Measurements from ENCODE around the gene HGF. TPM values are rescaled to one million over a fixed set of nuclear protein-coding genes. Genes with fewer than 3 reads are reported as not detected.
"Not testable (repeated sequence)": the region's sequence is repeated elsewhere in the genome, so short reads cannot be mapped to it uniquely, and the experiment has no call there.

The HGF gene
- total RNA-seq, 1 donor from 2014 or later: 5.7 TPM

DNA sequence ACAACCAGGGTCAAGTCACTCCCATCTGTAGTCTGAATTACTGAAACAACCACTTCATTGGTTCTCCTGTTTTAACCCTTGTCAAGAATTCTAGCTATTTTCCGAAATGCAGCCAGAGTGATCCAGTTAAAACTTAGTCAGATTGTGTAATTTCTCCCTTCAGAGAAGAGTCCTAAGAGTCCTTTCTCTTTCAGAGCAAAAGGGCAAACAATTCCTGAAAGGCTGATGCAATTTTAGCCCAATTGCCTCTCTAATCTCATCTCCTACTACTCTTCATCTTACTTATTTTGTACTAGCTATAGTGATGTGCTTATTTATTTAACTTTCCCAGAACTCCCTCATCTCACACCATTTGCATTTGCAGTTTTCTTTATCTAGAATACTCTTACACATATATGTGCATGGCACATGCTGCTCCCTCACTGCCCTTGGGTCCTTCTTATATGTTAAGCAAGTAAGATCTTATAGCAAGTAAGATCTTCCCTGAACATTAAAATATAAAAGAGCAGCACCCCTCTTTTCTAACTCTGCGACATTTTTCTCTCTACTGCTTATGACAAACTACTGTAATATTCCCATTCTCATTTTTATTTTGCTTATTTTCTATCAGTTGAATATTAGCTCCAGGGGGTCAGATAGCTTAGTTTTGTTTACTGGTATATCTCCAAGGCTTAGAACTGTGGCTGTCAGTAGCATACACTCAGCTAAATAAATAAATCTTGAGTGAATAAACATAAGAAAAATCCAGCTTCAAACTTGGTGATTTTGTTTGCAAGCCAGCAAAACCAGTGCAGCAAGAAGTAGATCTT, 44.6 kb downstream of the HGF start:
- no peak for DNase-seq (ENCODE audit: low spot score in 2 of 2)
- no peak for FAIRE-seq

DNA sequence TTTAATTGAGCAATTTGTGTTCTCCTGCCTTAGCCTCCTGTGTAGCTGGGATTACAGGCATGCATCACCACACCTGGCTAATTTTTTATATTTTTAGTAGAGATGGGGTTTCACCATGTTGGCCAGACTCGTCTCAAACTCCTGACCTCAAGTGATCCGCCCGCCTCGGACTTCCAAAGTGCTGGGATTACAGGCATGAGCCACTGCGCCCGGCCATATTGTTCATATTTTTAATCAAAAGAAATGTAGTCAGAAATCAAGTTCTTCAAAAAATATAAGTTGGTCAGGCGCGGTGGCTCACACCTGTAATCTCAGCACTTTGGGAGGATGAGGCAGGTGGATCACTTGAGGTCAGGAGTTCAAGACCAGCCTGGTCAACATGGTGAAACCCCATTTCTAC, 47.6 kb downstream of the HGF start:
- DNase-seq (ENCODE audit: low spot score in 2 of 2); FAIRE-seq: not testable (repeated sequence)

DNA sequence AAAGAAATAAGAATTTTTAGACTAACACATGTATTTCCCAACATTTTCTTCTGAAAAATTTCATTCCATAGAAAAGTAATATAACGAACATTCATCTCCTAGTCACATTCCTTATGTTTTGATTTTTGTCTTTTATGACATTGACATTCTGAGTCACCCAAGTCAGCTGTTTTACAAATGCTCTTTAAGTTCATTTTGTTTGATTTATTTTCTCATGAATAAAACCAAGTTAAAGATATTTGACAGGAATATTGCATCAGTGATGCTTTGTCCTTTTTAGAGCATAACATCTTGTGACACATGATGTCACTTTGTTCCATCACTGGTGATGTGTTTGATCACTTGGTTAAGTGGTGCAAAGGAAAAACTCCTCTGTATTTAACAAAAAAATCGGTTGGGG, 48.4 kb downstream of the HGF start:
- FAIRE-seq (peak; percentile 19), DNase-seq (ENCODE audit: low spot score in 2 of 2) (no peak)

DNA sequence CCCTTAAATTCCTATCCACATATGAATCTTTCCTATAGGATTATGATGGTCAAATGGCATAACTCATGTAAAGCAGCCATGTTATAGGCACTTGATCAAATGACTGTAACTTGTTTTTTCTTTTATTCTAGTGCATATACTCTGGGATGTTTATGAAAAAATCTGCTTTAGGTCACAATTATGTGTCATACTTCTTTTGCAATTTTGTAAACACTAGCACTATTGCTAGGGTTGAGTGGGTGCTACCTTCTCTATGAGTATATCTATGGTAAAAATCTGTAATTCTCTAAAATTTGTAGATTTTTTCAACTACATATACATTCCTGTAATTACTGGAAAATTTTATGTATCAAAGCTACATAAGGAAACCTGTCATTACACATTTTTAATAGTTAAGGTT, 50.0 kb downstream of the HGF start:
- DNase-seq (ENCODE audit: low spot score in 2 of 2): no peak
- FAIRE-seq: peak; percentile 70

DNA sequence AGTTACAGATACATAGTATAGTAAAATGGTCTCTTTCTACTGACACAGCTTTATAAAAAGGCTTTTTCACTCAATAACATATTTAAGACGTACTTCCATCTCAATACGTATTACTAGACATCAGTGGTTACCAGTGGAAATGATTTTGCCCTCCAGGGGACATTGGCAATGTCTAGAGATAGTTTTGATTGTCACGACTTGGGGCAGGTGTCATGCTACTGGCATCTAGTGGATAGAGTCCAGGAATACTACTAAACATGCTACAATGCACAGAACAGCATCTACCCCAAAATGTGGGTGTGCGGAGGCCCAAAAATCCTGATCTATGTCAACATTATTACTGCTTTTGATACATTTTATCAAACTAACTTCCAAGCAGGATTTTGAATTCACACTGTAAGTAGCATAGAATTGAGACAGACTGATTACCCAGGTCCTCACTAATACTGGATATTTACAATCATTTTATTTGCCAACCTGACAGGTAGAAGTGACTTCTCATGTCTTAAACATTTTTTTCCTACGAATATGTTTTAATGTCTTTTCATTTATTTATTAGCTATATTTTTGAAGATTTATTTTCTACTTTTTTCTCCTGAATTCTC, 53.8 kb downstream of the HGF start:
- FAIRE-seq: no peak
- no peak for DNase-seq (ENCODE audit: low spot score in 2 of 2)

DNA sequence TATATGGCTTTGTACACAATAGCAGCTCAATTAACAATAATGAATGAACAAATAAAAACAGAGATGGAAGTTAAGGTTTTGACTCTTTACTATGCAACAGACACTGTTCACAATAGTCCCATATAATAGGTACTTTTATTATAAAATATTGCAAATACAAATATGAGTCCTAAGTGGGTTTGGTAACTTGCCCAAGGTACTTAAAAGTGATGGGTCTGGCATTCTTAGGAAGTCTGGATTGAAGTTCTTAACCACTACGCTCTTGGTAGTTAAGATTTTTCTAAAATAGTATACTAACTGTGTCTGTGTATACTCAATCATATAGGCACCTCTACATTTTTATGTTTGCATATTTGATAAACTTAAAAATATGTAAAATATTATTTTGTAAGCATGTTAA, 55.5 kb downstream of the HGF start:
- no peak for FAIRE-seq
- no peak for DNase-seq (ENCODE audit: low spot score in 2 of 2)

DNA sequence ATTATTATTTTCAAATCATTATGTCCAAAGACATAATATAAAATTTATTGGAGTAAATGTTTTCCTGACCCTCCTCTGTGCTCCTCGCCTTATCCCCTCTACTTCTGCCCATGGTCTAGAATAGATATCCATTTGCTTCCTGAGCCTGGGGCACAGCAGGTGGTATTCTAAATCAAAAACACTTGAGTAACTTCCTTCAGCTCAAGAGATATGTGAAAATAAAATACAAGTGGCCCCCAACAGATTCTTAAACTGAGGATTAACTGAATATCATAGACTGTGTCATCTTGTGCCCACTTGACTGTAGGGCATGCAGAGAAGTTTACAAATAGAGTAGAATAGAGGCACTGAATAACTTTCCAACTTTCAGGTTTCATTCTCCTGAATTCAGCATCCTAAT, 59.1 kb downstream of the HGF start:
- FAIRE-seq (no peak), DNase-seq (ENCODE audit: low spot score in 2 of 2) (no peak)

DNA sequence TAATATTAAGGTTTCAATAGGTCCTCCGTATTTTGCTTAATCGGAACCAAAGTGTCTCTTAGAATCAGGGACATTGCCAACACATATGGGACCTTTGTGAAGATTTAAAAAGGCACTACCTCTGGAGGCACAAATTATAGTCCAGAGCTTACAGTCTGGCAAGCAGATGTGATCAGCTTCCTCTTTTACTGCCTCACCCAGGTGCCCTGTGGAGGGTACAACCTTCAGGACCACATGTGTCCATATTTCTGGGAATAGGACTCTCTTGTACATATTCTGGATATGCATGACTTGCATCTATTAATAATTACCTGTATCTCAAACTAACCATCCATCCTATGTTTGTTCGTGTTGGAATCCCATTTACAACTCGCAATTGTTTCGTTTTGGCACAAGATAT, 60.0 kb downstream of the HGF start:
- FAIRE-seq (no peak), DNase-seq (ENCODE audit: low spot score in 2 of 2) (no peak)

DNA sequence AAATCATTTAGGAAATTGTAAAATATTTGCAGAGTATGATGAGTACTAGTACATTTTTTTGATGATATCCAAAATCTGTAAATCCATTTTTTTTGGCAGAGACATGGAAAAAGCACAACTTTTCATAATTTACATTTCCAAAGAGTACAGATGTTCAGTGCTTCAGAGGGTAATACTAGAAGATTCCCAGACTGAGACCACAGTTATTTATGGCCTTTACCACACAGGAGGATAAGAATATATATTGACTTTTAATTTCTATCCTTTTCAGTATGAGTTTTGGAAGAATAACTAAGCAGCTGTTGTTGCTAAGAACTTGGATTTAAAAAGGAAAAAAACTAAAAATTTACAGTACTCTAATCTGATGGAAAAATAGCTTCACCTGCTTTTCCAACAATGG, 61.9 kb downstream of the HGF start:
- DNase-seq (ENCODE audit: low spot score in 2 of 2) (no peak), FAIRE-seq (no peak)

DNA sequence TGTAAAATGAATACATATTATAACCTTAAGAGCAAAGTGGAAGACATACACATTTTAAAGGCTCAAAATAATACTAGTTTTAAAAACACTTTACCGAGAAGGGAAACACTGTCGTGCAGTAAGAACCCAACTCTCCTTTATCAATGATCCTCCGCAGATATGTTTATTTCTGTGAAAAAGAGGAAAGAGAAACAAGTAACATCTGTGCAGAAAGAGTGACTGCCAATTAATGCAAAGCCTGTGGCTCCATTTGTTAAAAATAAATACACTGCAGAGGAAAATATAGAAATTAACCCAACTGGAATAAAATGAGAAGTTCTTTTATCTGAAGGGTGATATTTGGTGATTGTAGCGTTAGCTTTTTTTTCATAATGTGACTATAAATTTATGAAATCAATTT, 62.7 kb downstream of the HGF start:
- no peak for FAIRE-seq

DNA sequence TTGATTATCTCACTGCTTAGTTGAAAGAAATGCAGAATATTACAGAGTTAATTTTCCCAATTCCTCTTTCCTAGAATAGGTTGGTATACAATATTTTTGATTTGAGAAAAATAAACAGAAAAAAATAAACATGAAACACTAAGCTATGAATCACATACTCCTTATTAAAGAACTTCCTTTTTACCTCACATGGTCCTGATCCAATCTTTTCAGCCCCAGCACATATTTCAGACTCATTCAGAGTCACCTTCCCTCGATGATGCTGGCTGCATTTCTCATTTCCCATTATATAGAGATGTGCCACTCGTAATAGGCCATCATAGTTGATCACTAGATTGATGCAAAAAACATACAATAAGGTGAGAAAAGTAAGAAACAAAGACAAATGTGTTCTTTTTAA, 64.6 kb downstream of the HGF start:
- DNase-seq (ENCODE audit: low spot score in 2 of 2): no peak
- no peak for FAIRE-seq

More for the DNA sequence above, 62.7 kb downstream of the HGF start:
- DNase-seq (ENCODE audit: low spot score in 2 of 2): no peak

DNA sequence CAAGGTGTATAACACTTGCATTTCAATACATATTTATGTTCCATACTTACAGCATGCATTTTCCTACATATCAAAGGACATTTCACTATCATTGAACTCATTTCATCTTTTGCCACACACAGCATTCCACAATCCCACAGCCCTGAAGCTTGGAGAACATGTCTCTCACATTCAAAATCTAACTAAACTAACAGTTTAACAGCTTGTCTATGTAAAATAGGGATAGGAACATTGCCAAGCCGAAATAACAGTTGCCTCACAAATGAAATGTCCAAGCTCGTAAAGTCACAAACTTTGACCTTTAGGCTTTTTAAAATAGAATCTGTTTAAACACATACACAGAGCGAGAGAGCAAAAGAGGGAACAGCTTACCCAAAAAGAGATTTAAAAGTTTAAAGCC, 65.3 kb downstream of the HGF start:
- FAIRE-seq (no peak), DNase-seq (ENCODE audit: low spot score in 2 of 2) (no peak)

DNA sequence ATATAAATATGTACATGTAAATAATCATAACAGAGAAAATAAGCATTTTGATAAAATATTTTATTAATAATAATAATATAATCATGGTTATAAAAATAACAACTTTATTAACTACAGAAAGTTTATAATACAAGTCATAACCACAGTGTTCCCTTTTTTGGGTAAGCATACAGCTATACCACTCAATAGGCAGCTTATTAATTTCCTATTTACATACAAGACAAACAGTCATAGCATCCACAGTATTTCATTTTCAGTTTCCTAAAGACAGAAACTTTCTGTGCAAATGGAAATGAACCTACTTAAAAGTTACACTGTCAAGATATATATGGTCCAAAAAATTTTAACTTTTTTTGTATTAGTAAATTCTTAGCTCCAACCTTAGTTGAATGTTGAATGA, 70.9 kb downstream of the HGF start:
- no peak for FAIRE-seq
- DNase-seq (ENCODE audit: low spot score in 2 of 2): no peak

DNA sequence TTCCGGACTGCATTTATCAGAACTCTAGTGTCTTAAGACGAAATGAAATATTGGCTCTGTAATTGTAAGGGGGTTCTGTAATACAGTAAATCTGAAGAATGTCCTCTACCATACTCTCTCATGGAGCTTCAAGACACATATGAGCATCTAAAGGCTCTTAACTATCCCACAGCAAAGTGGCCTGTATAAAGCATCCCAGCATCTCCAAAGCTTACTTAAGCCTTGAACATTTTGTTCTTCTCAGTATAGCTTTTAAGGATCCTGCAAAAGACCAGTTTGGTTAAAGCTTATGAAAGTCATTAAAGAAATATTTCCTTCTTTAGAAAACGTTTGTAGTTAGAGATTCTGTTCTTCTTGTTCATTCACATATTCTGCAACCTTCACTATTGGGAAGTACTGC, 75.1 kb downstream of the HGF start:
- FAIRE-seq (no peak), DNase-seq (ENCODE audit: low spot score in 2 of 2) (no peak)

DNA sequence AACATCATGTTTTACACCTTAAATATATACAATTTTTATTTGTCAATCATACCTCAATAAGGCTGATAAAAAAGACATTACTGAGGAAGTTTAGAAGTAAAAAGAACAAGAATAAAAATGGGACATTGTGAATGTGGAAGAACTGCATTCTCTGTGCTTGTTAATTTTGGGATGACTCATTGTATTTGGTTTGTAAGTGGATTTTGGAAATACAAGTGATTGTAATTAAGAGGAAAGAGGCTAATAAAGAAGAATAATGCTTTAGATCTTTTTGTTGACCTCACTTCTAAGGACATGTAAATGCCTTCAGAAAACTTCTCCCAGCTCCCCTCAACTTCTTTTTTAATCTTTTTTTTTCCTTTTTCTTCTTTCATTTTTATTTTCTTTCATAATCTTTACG, 76.0 kb downstream of the HGF start:
- DNase-seq (ENCODE audit: low spot score in 2 of 2): no peak

DNA sequence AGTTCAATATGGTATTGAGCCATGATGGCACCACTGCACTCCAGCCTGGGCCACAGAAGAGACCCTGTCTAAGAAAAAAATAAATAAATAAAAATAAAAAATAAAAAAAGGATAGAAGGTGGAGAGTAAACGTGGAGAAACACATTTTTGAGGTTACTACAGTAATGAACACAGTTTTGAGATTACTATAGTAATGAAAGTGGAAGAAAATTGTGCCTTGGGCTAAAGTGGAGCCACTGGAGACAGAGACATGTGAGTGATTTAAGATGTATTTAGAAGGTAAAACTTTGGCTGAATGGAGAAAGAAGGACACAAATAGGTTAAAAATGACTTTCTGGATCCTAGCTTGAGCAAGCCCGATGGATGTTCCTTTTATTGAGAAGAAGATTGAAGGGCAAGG, 76.8 kb downstream of the HGF start:
- DNase-seq (ENCODE audit: low spot score in 2 of 2): no peak
- no peak for FAIRE-seq

More for the DNA sequence above, 76.0 kb downstream of the HGF start:
- FAIRE-seq: no peak

DNA sequence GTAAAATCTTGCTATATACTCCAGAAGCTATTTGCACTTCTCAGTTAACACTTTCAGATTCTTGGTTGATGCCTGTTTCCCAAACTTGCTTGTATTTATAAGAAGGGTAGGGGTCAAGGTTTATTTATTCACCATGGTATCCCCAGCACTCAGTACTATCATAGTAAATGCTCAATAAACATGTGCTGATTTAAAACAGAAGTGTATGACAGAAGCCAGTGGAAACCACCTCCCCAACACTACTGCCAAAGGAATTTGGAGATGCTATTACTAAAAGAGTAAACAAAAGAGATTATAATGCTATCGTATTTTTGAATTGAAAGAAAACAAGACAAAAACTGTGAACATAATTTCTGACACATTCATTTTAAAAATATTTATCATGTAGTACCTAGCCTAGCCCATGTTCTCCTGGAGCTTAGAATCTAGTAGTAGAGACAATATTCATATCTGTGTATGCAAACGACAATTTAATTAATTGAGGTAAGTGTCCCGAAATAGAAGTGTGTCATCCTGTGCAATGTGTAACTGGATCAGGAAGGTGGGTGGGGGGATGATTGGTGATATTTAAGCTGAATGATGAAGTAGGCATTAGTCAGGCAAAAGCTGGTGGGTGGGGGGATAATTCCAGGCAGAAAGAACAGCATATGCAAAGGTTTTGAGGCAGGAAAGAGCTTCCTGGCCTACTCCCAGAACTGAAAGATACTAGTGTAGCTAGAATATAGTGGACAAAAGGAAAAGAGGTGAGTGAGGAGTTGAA, 77.5 kb downstream of the HGF start:
- DNase-seq (ENCODE audit: low spot score in 2 of 2) (no peak), FAIRE-seq (no peak)

DNA sequence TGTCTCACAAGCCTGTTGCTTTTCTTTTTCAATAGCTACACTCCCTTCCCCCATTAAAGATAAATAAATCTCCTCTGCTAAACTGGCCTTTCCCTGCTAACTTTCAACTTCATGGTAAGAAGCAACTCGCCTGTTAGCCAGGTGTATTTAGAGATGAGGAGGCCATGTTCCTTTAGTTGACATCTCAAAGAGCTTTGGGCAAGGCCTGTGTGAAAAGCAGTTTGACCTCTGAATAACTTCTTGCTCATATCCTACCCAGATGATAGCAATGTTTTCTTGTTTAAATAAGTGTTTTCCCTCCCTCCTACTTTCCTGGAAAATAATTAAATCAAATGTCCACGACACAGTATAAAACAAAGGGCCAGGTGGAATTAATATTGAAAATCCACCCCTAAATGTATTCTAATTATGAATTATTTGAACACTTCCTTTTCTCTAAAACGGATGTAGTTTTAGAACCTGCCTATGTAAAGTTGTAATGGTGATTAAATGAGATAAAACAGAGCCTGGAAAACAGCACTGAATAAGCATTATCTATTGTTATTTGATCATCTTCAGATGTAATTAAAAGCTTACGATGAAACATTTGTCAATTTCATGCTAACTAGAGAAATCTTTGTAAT, 78.5 kb downstream of the HGF start:
- no peak for DNase-seq (ENCODE audit: low spot score in 2 of 2)
- FAIRE-seq: no peak

DNA sequence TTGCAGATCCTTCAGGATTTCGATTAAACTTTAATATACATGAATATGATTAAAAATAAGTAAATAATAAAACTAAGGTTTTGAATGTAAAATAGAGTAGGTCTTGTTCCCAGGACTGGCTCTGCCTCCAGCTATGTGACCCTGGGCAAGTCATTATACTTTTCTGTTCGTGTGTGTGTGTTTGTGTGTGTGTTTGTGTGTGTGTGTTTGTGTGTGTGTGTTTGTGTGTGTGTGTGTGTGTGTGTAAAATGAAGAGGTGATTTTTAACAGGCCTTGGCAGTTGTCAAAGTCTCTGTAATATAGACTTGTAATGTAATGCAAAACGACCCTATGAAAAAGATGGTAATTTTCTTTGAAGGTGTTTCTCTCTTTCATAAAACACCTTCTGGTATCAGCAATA, 79.2 kb downstream of the HGF start:
- DNase-seq (ENCODE audit: low spot score in 2 of 2): no peak
- no peak for FAIRE-seq

DNA sequence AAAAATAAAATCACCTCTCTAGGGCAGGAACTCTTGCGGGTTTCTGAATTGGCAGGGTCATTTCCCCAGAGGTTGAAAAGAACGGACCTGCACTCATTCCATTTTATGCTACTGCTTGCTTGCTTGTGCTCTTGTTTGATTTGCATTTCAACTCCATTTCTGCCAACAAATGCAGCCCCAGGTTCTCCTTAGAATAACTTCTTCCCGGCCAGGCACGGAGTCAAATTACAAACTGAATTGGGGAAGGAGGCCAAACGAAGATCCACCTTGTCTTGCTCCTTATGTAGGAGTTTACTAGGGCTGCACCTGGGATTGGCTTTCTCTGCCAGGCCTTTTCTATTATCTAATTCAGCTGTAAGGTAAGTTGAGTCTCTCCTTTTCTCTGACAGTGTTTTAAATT, 79.6 kb downstream of the HGF start:
- FAIRE-seq (no peak), DNase-seq (ENCODE audit: low spot score in 2 of 2) (no peak)

Measured in frontal cortex (tissue), 4 donors.